ENCODE data around the gene CENPO. TPM values are rescaled to one million over a fixed set of nuclear protein-coding genes. Genes with fewer than 3 reads are reported as not detected.

CENPO gene, protein sequence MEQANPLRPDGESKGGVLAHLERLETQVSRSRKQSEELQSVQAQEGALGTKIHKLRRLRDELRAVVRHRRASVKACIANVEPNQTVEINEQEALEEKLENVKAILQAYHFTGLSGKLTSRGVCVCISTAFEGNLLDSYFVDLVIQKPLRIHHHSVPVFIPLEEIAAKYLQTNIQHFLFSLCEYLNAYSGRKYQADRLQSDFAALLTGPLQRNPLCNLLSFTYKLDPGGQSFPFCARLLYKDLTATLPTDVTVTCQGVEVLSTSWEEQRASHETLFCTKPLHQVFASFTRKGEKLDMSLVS
- total RNA-seq: 3.7 TPM

DNA sequence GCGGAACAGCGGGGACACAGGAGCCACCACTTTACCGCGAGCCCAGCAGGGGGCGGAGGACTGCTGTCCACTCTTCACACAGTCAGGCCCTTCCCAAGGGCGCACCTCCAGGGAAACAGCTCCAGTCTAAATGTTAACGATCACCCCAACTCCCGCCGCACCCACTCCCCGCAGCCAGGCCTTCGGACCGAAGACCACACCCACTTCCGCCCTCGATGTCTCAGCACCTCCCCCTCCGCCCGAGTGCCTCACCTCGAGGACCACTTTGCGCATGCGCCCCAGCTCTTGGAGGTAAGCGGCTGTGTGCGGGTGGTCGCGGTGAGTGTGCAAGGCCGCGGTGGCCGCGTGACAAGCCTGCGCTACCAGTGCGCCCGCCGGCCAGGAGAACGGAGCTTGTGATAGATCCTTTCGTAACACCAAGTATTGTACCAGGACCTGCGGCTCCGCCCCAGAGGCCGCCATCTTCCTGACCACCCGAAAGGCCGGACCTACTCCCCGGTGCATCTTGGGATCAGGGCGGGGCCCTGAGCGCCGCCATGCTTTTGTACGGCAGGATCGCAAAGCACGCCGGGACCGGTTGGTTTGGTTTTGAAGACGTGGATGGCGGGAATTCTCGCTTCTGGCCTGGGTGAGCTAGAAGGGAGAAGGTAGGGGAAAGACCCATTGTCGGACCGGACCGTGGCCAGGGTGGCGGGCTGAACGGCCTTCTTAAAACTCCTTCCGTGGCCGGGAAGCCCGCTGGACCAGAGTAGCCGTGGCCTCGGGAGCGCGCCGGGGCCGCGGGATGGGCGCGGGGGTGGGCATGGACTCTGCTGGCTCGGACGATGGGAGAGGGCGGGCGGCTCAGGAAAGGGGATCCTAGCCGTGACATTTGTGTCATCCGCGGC is at the start of gene CENPO, which contains the start of gene PTRHD1:
Gene CENPO (plus strand): TSS at position 552 of the 887 bp plus-strand sequence. CDS start 495 bp downstream, outside the sequence.
Gene PTRHD1 (minus strand): TSS at position 518 of the 887 bp plus-strand sequence. CDS start 14 bp downstream, at position 504.
- DNase-seq (ENCODE audit: low spot score): peak; percentile 97

DNA sequence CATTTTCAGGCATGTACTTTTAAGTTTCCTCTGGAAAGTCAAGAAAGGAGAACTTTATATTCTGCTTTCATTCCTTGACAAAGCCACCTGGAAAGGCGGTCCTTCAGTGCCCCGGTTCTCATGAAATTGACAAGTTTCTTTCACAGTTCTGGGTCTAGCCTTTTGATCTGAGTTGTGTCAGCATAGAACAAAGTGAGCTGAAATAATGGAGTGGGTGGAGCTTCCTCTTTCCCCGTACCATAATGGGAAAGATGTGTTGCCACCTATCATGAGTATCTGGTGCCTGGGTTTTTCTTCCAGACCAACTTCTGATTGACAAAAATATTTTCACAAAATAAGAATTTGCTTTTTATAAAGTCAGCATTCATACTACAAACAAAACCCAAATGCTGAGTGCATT is 49.3 kb upstream of the CENPO start:
- DNase-seq (ENCODE audit: low spot score): no peak

- no peak for DNase-seq (ENCODE audit: low spot score)
Observed at GRCh38 chr2:24744356-24744755, 48.9 kb upstream of the CENPO start.

GRCh38 chr2:24745825-24746224 is 47.4 kb upstream of the CENPO start:
- DNase-seq (ENCODE audit: low spot score): no peak

DNA sequence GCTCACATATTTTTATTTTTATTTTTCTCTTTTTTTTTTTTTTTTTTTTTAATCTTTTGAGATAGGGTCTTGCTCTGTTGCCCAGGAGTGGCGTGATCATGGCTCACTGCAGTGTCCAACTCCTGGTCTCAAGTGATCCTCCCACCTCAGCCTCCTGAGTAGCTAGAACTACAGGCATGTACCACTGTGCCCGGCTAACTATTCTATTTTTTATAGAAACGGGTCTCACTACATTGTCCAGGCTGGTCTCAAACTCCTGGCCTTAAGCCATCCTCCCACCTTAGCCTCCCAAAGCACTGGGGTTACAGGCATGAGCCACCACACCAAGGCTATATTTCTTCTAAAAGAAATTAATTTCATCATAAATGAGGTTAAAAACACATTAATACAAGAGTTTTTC is 45.9 kb upstream of the CENPO start:
- DNase-seq (ENCODE audit: low spot score): no peak

GRCh38 chr2:24749069-24749691 is 44.0 kb upstream of the CENPO start:
- peak; percentile 17 for DNase-seq (ENCODE audit: low spot score)

DNA sequence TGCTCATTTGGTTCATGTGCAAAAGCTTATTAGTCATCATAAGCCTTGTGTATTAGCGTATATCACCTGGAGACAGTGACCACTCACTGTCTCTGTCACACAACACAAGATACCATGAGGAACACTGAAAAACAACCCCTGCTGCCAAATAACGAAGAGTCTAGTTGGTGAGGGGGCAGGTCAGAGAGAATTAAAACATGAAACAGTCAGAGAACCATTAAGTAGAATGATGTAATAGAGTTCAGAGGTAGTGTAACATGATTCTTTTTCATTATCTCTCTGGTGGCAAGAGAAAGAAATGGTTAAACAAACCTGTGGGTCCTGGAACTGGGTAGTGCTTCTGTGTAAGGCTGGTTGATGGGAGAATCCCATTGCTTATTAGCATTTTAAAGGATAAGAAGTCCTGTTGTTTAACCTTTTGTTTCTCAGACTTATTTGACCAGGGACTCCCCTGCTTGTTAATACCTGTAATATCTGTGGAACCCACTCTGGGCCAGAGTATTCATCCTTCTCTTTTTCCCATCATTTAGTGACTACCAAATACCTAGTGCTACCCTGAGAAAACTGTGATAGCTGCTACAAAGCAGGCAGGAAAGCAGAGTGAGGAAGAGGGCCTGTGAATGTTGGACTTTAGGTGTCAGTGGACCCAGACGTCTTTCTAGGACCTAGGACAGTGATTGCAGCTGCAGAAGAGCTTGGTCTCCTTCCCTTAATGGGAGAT is 38.1 kb upstream of the CENPO start:
- DNase-seq (ENCODE audit: low spot score): no peak

DNA sequence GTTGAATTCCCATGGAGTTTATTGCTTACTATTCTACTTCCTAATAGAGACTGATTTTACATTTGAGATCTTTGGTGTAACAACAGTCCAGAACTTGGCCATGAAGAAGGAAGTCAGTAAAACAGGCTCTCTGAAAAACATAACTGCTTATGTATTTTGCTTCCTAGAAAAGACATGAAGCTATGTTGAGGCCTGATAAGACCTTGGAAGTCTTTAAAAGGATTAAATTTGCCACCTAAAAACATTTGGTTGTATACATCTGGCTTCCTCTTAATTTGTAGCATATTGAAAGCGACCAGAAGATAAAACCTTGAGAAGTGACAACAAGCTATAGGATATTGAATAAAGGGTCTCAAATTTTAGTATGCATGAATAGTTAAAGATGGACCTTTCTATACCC is 36.4 kb upstream of the CENPO start:
- no peak for DNase-seq (ENCODE audit: low spot score)

- no peak for DNase-seq (ENCODE audit: low spot score)
Observed at GRCh38 chr2:24761866-24762265, 31.4 kb upstream of the CENPO start.

GRCh38 chr2:24762518-24762917 is 30.7 kb upstream of the CENPO start:
- DNase-seq (ENCODE audit: low spot score): no peak

GRCh38 chr2:24763843-24764242 is 29.4 kb upstream of the CENPO start:
- no peak for DNase-seq (ENCODE audit: low spot score)

DNA sequence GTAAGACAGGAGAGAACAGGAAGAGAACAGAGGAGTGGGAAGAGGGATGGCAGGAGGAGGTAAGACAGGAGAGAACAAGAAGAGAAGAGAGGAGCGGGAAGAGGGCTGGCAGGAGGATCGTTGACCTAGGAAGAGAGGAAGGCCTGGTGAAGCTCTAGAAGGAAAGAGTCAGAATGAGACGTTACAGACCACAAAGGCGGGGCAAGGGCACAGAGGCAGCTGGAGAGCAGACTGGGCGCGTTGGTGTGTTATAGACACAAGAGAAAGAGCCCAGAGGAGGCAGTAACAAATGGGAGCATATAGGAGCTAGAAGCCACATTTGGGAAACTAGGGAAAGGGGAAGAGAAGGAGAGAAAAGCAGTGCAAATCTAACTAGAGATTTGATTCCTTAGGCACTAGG is 26.6 kb upstream of the CENPO start:
- no peak for DNase-seq (ENCODE audit: low spot score)

DNA sequence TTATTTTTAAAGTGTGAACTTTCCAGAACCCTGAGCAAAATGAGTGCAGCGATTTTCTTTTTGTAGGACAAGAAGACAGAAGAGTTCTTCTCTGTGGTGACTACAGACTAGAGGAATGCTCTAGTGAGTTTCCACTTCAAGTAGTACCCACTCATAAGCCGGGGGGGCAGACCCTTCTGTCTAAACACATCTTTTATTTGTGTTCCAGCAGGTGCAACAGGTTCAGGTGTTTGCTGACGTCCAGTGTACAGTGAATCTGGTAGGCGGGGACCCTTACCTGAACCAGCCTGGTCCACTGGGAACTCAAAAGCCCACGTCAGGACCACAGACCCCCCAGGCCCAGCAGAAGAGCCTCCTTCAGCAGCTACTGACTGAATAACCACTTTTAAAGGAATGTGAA is 25.2 kb upstream of the CENPO start:
- no peak for DNase-seq (ENCODE audit: low spot score)

DNA sequence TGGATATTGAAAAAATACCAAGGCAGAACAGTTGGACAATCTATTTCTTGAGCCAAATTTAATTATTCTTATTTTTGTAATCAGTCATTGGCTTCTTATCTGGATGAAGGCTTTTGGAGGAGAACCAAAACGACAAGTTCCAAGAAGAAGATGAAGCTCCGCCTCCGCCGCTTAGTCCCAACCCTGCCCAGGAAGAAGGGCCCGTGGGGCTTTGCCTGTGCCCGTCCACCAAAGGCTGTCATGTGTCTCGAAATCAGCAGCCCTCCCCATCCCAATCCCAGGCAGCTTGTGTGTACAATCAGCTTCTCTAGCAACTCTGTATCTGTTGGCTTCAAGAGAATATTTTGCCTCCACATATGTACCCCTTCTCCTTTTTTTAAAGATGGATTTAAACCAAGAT is 24.6 kb upstream of the CENPO start:
- DNase-seq (ENCODE audit: low spot score): no peak

DNA sequence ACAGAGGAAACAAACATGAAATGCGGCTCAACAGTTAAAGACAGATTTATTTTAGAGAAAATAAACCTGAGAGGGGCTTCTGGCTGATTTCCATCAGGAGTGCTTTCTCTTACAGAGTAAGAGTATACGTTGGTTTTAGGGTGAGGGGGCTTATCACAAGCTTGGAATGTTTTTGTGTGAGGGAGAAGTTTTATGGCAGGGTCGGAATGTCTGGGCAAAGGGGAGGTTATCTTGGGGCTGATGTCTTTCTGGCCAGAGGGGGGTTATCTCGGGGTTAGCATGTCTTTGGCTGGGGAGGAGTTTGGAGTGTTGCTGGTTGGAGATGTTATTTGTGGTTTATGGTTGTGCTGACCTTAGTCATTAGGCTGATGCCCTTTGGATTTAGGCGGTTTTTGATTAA is 22.2 kb upstream of the CENPO start:
- DNase-seq (ENCODE audit: low spot score): no peak

DNA sequence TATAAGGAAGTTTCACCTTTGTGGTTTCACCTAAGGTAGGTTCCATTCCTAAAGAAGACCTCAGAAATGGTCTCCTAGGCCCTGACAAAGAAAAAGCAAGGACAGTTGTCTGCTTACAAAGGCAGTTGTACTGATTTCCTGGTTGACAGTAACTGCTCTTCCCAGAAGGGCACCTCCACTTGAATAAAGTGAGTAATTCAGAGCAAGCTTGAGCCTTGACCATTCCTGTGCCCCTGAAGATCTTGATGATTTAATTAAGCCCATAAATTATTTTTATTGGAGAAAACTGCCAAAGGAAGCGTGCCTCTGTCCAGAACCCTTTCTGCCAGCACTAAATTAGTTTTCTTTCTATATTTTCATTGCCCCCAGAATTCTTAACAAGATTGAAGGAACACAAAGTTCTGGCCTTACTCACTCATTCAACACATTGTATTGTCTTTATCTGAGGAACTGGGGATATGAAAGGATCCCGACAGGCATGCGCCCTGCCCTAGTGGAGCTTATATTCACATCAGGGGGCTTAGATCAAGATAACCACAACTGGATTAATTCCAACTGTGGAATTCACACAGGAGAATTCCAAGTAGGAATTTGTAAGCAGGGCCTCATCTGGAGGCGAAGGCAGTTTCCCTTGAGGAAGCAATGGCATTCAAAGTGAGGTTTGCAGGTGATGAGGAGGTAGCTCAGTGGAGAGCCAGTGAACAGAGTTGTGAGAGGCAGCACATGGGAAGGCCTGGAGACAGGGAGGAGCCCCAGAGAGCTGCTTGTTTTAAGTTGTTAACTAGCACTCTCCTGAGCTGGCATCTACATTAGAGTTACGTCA is 21.2 kb upstream of the CENPO start:
- no peak for DNase-seq (ENCODE audit: low spot score)

DNA sequence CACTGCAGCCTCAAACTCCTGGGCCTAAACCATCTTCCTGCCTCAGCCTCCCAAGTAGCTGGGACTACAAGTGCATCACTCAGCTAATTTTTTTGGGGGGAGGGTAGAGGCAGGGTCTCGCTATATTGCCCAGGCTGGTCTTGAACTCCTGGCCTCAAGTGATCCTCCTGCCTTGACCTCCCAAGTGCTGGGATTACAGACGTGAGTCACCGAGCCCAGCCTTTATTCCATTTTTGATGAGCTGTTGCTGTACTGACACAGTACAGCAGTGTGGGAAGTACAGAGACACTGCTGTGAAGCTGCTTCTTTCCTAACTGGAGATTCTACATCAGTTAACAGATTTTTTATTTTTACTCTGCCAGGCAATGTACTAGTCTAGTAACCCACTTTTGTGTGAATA is 18.9 kb upstream of the CENPO start:
- DNase-seq (ENCODE audit: low spot score): no peak

DNA sequence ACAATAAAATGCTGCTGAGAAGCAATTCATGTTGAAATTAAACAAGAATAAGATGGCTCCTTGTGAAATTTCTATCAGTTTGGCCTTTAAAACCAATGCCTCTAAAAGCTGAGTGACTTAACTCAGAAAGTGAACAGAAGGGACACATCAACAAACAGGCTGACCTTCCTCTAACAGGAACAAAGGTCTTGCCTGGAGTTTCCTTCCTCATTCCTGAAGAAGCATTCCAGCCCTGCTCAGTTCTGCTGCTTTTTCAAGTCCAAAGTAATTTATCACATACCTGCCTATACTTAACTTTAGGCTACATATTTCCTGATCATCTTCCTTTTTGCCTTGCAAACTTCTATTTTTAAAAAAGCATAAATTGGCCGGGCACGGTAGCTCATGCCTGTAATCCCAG is 14.1 kb upstream of the CENPO start:
- peak; percentile 55 for DNase-seq (ENCODE audit: low spot score)

GRCh38 chr2:24783641-24784040 is 9.6 kb upstream of the CENPO start:
- no peak for DNase-seq (ENCODE audit: low spot score)

DNA sequence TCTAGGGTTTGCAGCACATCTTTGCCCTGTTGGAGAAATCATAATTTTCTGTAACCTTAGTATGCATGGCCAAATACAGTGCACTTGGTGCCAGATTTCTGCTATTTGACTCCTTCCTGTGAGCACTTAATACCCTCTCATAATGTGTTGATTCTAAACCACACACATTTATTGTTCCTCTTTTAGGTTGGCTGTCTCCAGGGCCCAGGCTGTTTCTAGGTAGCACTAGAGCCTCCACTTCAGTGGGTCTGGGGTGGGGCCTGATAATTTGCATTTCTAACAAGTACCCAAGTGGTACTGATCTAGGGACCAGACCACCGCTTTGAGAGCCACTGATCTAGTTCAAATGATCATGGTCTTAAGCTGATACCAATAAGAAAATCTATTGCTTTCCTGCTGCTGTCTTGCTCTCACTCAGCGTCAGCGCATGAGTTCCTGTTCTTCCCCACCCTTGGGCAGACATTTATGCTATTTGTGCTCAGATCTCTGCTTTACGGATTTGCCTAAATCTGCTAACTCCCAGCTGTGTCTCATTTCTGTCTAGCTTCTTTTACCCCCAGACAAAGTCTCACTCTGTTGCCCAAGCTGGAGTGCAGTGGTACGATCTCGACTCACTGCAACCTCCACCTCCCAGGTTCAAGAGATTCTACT is 7.4 kb upstream of the CENPO start:
- DNase-seq (ENCODE audit: low spot score): no peak
